Suprapubic skin (tissue), 3 donors: ENCODE results near the gene MYO9A.

ENCODE experiments used
- CTCF ChIP-seq, 2 donors: fragments of 200-600 bp in 1 of 2; fragments of 450-650 bp in 1 of 2; sonication (generic) in 1 of 2; IDR thresholded peaks; one replicate each; pipeline ENCODE4 v1.5.1; 2016 to 2019; ENCODE audit warnings: antibody characterized with exemption in 2 of 2, mild to moderate bottlenecking in 1 of 2, moderate library complexity in 1 of 2
- POLR2AphosphoS5 ChIP-seq, 3 donors: sonication (generic); formaldehyde crosslinking; IDR thresholded peaks; one replicate each; pipeline ENCODE4 v1.6.1; 2017; ENCODE audit warnings: antibody characterized with exemption in 3 of 3

DNA sequence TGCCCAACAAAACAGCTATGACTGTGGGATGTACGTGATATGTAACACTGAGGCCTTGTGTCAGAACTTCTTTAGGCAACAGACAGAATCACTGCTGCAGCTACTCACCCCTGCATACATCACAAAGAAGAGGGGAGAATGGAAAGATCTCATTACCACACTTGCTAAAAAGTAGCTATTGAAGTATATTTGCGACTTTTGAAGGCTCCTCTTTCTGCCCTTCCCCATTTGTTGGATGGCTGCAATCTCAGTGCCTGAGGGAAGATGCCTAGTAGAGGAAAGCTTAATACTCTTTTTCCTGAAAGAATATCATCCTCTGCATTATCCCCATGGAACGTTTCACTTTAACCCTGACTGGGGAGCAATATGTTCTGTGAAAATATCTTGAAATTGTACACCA is 22.1 kb upstream of the MYO9A start:
- TF ChIP-seq POLR2AphosphoS5 (IDR thresholded peaks at IDR 0.05) (no peak), CTCF (IDR thresholded peaks at IDR 0.05) (no peak)
